H1 (cell line): ENCODE results near the gene NUBPL. TPM values are rescaled to one million over a fixed set of nuclear protein-coding genes. Genes with fewer than 3 reads are reported as not detected.

Experiments used
- CTCF ChIA-PET: fragments of 300-600 bp; sonication (Branson Sonifier 250); formaldehyde crosslinking; loops from one replicate; lab custom pipeline; 2021; ENCODE audit not compliant: partially characterized antibody; lab: Charles Lee
- POLR2A ChIA-PET: fragments of 300-600 bp; sonication (Branson Sonifier 250); formaldehyde crosslinking; loops from one replicate; lab custom pipeline; 2021; ENCODE audit warnings: inconsistent platforms; ENCODE audit not compliant: partially characterized antibody; lab: Charles Lee
- DNase-seq, 2 experiments: peaks; one replicate each; pipeline versions ENCODE4 v3.0.0 to v3.0.0-alpha.2; 2010 to 2022; ENCODE audit warnings: low spot score in 2 of 2, low read depth in 1 of 2, mixed read lengths in 1 of 2
- FAIRE-seq: peaks from 2 replicates; lab custom pipeline; 2011; peaks lifted over from hg19 to GRCh38; lab: Jason Lieb, UNC
- H2AFZ ChIP-seq: 2 replicates; pipeline ENCODE4 v1.8.1; 2012; ENCODE audit warnings: low read length, inconsistent platforms
- H2AK5ac ChIP-seq: 2 replicates; pipeline ENCODE4 v1.6.1; 2013; ENCODE audit warnings: low read depth, low read length
- H2BK120ac ChIP-seq: replicated peaks from 2 replicates; pipeline ENCODE3; 2013; ENCODE audit warnings: low read depth, low read length, inconsistent platforms
- H2BK12ac ChIP-seq: 2 replicates; pipeline ENCODE4 v1.6.1; 2013; ENCODE audit warnings: low read depth, low read length
- H2BK15ac ChIP-seq: 2 replicates; pipeline ENCODE4 v1.6.1; 2013; ENCODE audit warnings: low read length
- H2BK20ac ChIP-seq: 2 replicates; pipeline ENCODE4 v1.6.1; 2013; ENCODE audit warnings: low read length
- H2BK5ac ChIP-seq: 2 replicates; pipeline ENCODE4 v1.6.1; 2013; ENCODE audit warnings: low read depth, low read length
- H3K14ac ChIP-seq: 2 replicates; pipeline ENCODE4 v1.6.1; 2013; ENCODE audit warnings: inconsistent platforms; ENCODE audit not compliant: insufficient read length
- H3K18ac ChIP-seq: 2 replicates; pipeline ENCODE4 v1.6.1; 2013; ENCODE audit warnings: low read length; ENCODE audit errors: extremely low read depth
- H3K23ac ChIP-seq: 2 replicates; pipeline ENCODE4 v1.6.1; 2013; ENCODE audit warnings: inconsistent platforms; ENCODE audit not compliant: insufficient read length
- H3K23me2 ChIP-seq: 2 replicates; pipeline ENCODE4 v1.6.1; 2013; ENCODE audit warnings: low read depth, low read length
- H3K27ac ChIP-seq: 2 replicates; pipeline ENCODE4 v1.6.1; 2011; ENCODE audit warnings: low read depth, low read length, inconsistent platforms
- H3K27me3 ChIP-seq, 4 experiments: replicated peaks in 1 of 4; 1 replicate in 1 of 4; 2 replicates in 3 of 4; pipeline versions ENCODE4 v1.6.1 to v1.8.1; 2011 to 2013; ENCODE audit warnings: low read length in 3 of 4, mild to moderate bottlenecking in 3 of 4, inconsistent platforms in 2 of 4, mixed read lengths in 2 of 4, moderate library complexity in 1 of 4; ENCODE audit not compliant: control insufficient read depth in 3 of 4, insufficient read depth in 3 of 4; ENCODE audit errors: extremely low read depth in 1 of 4
- H3K36me3 ChIP-seq, 4 experiments: 2 replicates each; pipeline versions ENCODE4 v1.6.1 to v1.8.1; 2011 to 2013; ENCODE audit warnings: mild to moderate bottlenecking in 4 of 4, low read length in 3 of 4, moderate library complexity in 2 of 4, control low read depth in 1 of 4, inconsistent platforms in 1 of 4; ENCODE audit not compliant: insufficient read depth in 4 of 4, control insufficient read depth in 2 of 4
- H3K4ac ChIP-seq: replicated peaks from 2 replicates; pipeline ENCODE3; 2013; ENCODE audit warnings: low read length, low read depth, mixed read lengths, inconsistent platforms; ENCODE audit not compliant: insufficient read length
- H3K4me1 ChIP-seq, 4 experiments: replicated peaks in 1 of 4; 1 replicate in 1 of 4; 2 replicates in 3 of 4; pipeline versions ENCODE4 v1.6.1 to v1.8.1; 2011 to 2013; ENCODE audit warnings: low read length in 3 of 4, inconsistent platforms in 2 of 4, mixed read lengths in 1 of 4; ENCODE audit not compliant: insufficient read depth in 4 of 4, control insufficient read depth in 3 of 4
- H3K4me2 ChIP-seq, 2 experiments: 2 replicates each; pipeline versions ENCODE4 v1.6.1 to v1.8.1; 2011 to 2013; ENCODE audit warnings: low read depth in 2 of 2, low read length in 2 of 2, control low read depth in 1 of 2, inconsistent platforms in 1 of 2, mild to moderate bottlenecking in 1 of 2; ENCODE audit not compliant: insufficient read depth in 1 of 2
- H3K4me3 ChIP-seq, 4 experiments: fragments of 200-600, 300-600 bp in 1 of 4; sonication (generic), shearing (Covaris generic), sonication (Bioruptor Twin) in 1 of 4; 2 replicates each; pipeline versions ENCODE4 v1.5.1 to v1.8.1; 2011 to 2016; ENCODE audit warnings: low read length in 4 of 4, low read depth in 3 of 4, control low read depth in 2 of 4, inconsistent platforms in 2 of 4, mild to moderate bottlenecking in 2 of 4, mixed read lengths in 1 of 4, moderate library complexity in 1 of 4; ENCODE audit not compliant: insufficient read depth in 2 of 4; ENCODE audit errors: extremely low read depth in 1 of 4
- H3K56ac ChIP-seq: replicated peaks from 2 replicates; pipeline ENCODE3; 2013; ENCODE audit warnings: low read depth, mild to moderate bottlenecking, mixed read lengths, low read length, inconsistent platforms; ENCODE audit not compliant: insufficient read length
- H3K79me1 ChIP-seq: 2 replicates; pipeline ENCODE4 v1.6.1; 2013; ENCODE audit warnings: low read depth, low read length, control low read depth
- H3K79me2 ChIP-seq, 2 experiments: 2 replicates each; pipeline versions ENCODE4 v1.6.1 to v1.8.1; 2012 to 2013; ENCODE audit warnings: low read length in 2 of 2, mild to moderate bottlenecking in 2 of 2, inconsistent platforms in 1 of 2; ENCODE audit not compliant: insufficient read depth in 2 of 2, control insufficient read depth in 1 of 2
- H3K9ac ChIP-seq, 4 experiments: replicated peaks in 1 of 4; 1 replicate in 1 of 4; 2 replicates in 3 of 4; pipeline versions ENCODE4 v1.6.1 to v1.8.1; 2011 to 2013; ENCODE audit warnings: low read depth in 3 of 4, low read length in 3 of 4, control low read depth in 2 of 4, mild to moderate bottlenecking in 2 of 4, moderate library complexity in 2 of 4, inconsistent platforms in 1 of 4; ENCODE audit errors: extremely low read depth in 1 of 4
- H3K9me3 ChIP-seq, 2 experiments: 2 replicates each; pipeline versions ENCODE4 v1.6.1 to v1.8.1; 2012 to 2013; ENCODE audit warnings: mild to moderate bottlenecking in 2 of 2, moderate library complexity in 2 of 2, control low read depth in 1 of 2, inconsistent platforms in 1 of 2, low read depth in 1 of 2, low read length in 1 of 2, mixed read lengths in 1 of 2; ENCODE audit not compliant: insufficient read depth in 2 of 2
- H4K20me1 ChIP-seq, 2 experiments: replicated peaks in 1 of 2; 2 replicates each; pipeline versions ENCODE3 to v1.8.1; 2011 to 2013; ENCODE audit warnings: inconsistent platforms in 2 of 2, low read length in 2 of 2, mild to moderate bottlenecking in 1 of 2; ENCODE audit not compliant: insufficient read depth in 2 of 2, control insufficient read depth in 1 of 2
- H4K5ac ChIP-seq: 2 replicates; pipeline ENCODE4 v1.6.1; 2013; ENCODE audit warnings: low read length, low read depth, mixed read lengths, inconsistent platforms; ENCODE audit not compliant: insufficient read length
- H4K8ac ChIP-seq: 2 replicates; pipeline ENCODE4 v1.8.0; 2013; ENCODE audit warnings: mild to moderate bottlenecking, moderate library complexity, low read length, inconsistent platforms; ENCODE audit not compliant: insufficient read depth; ENCODE audit errors: extremely low read depth
- H4K91ac ChIP-seq: replicated peaks from 2 replicates; pipeline ENCODE3; 2013; ENCODE audit warnings: low read length, mixed read lengths, inconsistent platforms; ENCODE audit not compliant: insufficient read length
- BRCA1 ChIP-seq: IDR thresholded peaks from 2 replicates; pipeline ENCODE4 v1.6.1; 2012; ENCODE audit warnings: low read depth, low read length, improper control_type of control experiment
- CHD1 ChIP-seq: IDR thresholded peaks from 2 replicates; pipeline ENCODE4 v1.6.1; 2012; ENCODE audit warnings: low read depth, low read length, improper control_type of control experiment
- CREB1 ChIP-seq: IDR thresholded peaks from 2 replicates; pipeline ENCODE4 v1.6.1; 2012; ENCODE audit warnings: inconsistent platforms
- CTBP2 ChIP-seq: IDR thresholded peaks from 2 replicates; pipeline ENCODE4 v1.7.0; 2011; ENCODE audit warnings: borderline replicate concordance, mild to moderate bottlenecking, moderate library complexity, mixed read lengths, low read length; ENCODE audit not compliant: insufficient read depth, insufficient read length
- EZH2 ChIP-seq: fragments of 200-600 bp; sonication (generic); IDR thresholded peaks from 2 replicates; pipeline ENCODE4 v1.7.1; 2012; ENCODE audit warnings: low read depth, mild to moderate bottlenecking, moderate library complexity, low read length, inconsistent platforms; ENCODE audit not compliant: severe bottlenecking
- FOSL1 ChIP-seq: IDR thresholded peaks from 2 replicates; pipeline ENCODE4 v1.6.1; 2011; ENCODE audit warnings: mild to moderate bottlenecking, low read depth, low read length, moderate library complexity; ENCODE audit not compliant: insufficient read depth
- MAFK ChIP-seq: IDR thresholded peaks from 2 replicates; pipeline ENCODE4 v1.6.1; 2012; ENCODE audit warnings: low read depth, mild to moderate bottlenecking, improper control_type of control experiment, low read length
- NRF1 ChIP-seq: IDR thresholded peaks from 2 replicates; pipeline ENCODE4 v1.6.1; 2011; ENCODE audit warnings: mild to moderate bottlenecking, low read depth, low read length, improper control_type of control experiment
- POLR2A ChIP-seq, 2 experiments: IDR thresholded peaks; 1 replicate in 1 of 2; 2 replicates in 1 of 2; pipeline ENCODE4 v1.6.1; 2011; ENCODE audit warnings: low read depth in 2 of 2, low read length in 2 of 2, mild to moderate bottlenecking in 2 of 2; ENCODE audit errors: control extremely low read depth in 1 of 2
- POU5F1 ChIP-seq: IDR thresholded peaks from 2 replicates; pipeline ENCODE4 v1.6.1; 2011; ENCODE audit warnings: low read depth, mild to moderate bottlenecking, low read length, moderate library complexity
- RBBP5 ChIP-seq: IDR thresholded peaks from 2 replicates; pipeline ENCODE4 v1.7.1; 2012; ENCODE audit warnings: low read depth, mild to moderate bottlenecking, inconsistent platforms, low read length, moderate library complexity, borderline replicate concordance
- RFX5 ChIP-seq: IDR thresholded peaks from 2 replicates; pipeline ENCODE4 v1.6.1; 2011; ENCODE audit warnings: low read depth, low read length, improper control_type of control experiment, borderline replicate concordance
- SP1 ChIP-seq: IDR thresholded peaks from 2 replicates; pipeline ENCODE4 v1.6.1; 2011; ENCODE audit warnings: low read depth, low read length
- TAF7 ChIP-seq: optimal IDR thresholded peaks from 2 replicates; pipeline ENCODE3; 2011; ENCODE audit warnings: low read depth, mild to moderate bottlenecking, inconsistent platforms, low read length, moderate library complexity, borderline replicate concordance
- WGBS, 2 experiments: shearing (Covaris generic) in 1 of 2; methylation state at CpG; one replicate each; pipeline versions ENCODE4 v1.1.6 to v1.1.7; 2013 to 2015; ENCODE audit warnings: low lambda C conversion rate in 2 of 2, mixed read lengths in 2 of 2, inconsistent platforms in 1 of 2, low coverage in 1 of 2, missing lambda C conversion rate in 1 of 2; ENCODE audit not compliant: insufficient replicate concordance in 2 of 2, insufficient coverage in 1 of 2, insufficient read length in 1 of 2; ENCODE audit errors: extremely low coverage in 1 of 2, missing lambda C conversion rate in 1 of 2; 5-methylcytosine and 5-hydroxymethylcytosine counted together
- polyA plus RNA-seq, 7 experiments: library from polyadenylated mRNA; depleted of rRNA in 3 of 7; stranded (reverse) in 5 of 7; unstranded in 2 of 7; fragments of >200 nt in 5 of 7; fragments of 200-250 nt in 2 of 7; gene quantifications; 1 replicate in 5 of 7; 2 replicates in 1 of 7; 4 replicates in 1 of 7; pipeline versions ENCODE4 v1.2.1 to v1.2.3, GENCODE V29; 2011 to 2013; ENCODE audit warnings: missing spikeins in 2 of 7, mixed read lengths in 2 of 7
- total RNA-seq: library from RNA; stranded (reverse); fragmentation: NEBNext Ultra II Directional; extraction: Animal tissue kit (Norgen Biotek cat#: 25700); gene quantifications from 2 replicates; pipeline ENCODE4 v1.2.1, GENCODE V29; 2021
- TF ChIP-seq, protein P1 (sequence below): IDR thresholded peaks from 2 replicates; pipeline ENCODE4 v1.6.1; 2011; ENCODE audit warnings: low read length, improper control_type of control experiment

NUBPL gene
- total and polyA plus RNA-seq, 2 of the 8 experiments (the other 6 are each of a cell fraction or from before 2014, with no cell fraction given), result 1.6 to 6.8 TPM

DNA sequence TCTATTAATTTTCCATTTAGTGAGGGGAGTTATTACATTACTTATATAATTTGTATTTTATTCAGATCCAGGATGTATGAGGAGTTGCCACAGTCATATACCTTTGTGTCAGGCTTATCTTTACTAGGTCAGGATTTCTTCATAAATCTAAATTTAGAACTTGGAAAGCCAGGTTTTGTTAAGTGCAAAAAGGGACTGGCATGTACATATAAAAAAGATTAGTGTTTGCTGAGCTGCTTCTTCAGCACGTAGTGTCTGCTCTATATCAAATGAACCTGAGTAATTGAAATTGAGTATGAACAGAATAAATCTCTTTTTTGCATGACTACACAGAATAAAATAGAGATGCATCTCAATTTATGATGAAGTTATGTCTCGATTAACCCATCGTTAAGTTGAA lies 157.4 kb downstream of the NUBPL start:
- Histone ChIP-seq H2BK20ac (no peak overlapping the region), H2BK12ac (no peak overlapping the region), H4K20me1 (no peaks in the 10 kb centered on the region), H3K56ac (no peak overlapping the region), H3K23me2 (no peaks in the 10 kb centered on the region), H2AFZ (no peak overlapping the region), H3K23ac (no peak overlapping the region), H3K27me3 (peaks cover 0 to 1% (median 0%) of the 10 kb centered on the region in 4 experiments; a peak in 1 of 7 replicates), H2BK5ac (no peak overlapping the region), H3K9me3 (peaks cover 5 to 7% of the 10 kb centered on the region in 2 experiments; a peak in 2 of 4 replicates), H2BK15ac (no peak overlapping the region), H2AK5ac (no peak overlapping the region), H3K4me3 (no peak overlapping the region), H3K79me1 (no peaks in the 10 kb centered on the region), H4K5ac (no peak overlapping the region), H4K91ac (no peak overlapping the region), H3K79me2 (no peaks in the 10 kb centered on the region), H3K9ac (no peak overlapping the region), H3K27ac (no peak overlapping the region), H3K4me1 (no peaks in the 10 kb centered on the region), H3K4me2 (no peak overlapping the region), H3K36me3 (no peaks in the 10 kb centered on the region), H3K4ac (no peak overlapping the region), H2BK120ac (no peak overlapping the region), H3K14ac (no peak overlapping the region), H4K8ac (no peak overlapping the region), H3K18ac (no peak overlapping the region)
- ChIA-PET POLR2A (no interaction called here), CTCF (no interaction called here)
- FAIRE-seq, result no peak
- DNase-seq, result no peak
- TF ChIP-seq SP1 (no peak), CTBP2 (no peak), POU5F1 (no peak), POLR2A (IDR thresholded peaks at IDR 0.05; ENCODE audit: control extremely low read depth in 1 of 2, low read depth in 2 of 2, low read length in 2 of 2) (no peak), MAFK (no peak), CREB1 (no peak), CHD1 (no peak), EZH2 (no peak), FOSL1 (no peak), TAF7 (no peak), RBBP5 (no peak), RFX5 (no peak), NRF1 (no peak), BRCA1 (no peak)
- TF ChIP-seq, protein P1, sequence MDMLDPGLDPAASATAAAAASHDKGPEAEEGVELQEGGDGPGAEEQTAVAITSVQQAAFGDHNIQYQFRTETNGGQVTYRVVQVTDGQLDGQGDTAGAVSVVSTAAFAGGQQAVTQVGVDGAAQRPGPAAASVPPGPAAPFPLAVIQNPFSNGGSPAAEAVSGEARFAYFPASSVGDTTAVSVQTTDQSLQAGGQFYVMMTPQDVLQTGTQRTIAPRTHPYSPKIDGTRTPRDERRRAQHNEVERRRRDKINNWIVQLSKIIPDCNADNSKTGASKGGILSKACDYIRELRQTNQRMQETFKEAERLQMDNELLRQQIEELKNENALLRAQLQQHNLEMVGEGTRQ, result no peak
- WGBS, 2 experiments, result 91% methylated on average over 3 of the region's 3 CpGs; no CpG with 5 or more reads in 1 of the 2 experiments
